Tibial nerve (tissue), 4 donors: Measurements from ENCODE around the gene CDH13.

Source experiments
- EP300 ChIP-seq, 2 donors: sonication (generic); formaldehyde crosslinking; IDR thresholded peaks; one replicate each; pipeline ENCODE4 v1.6.1; 2017; ENCODE audit warnings: antibody characterized with exemption in 2 of 2, mild to moderate bottlenecking in 1 of 2
- POLR2A ChIP-seq, 2 donors: fragments of 450-650 bp; IDR thresholded peaks; one replicate each; pipeline ENCODE4 v1.6.1; 2017; ENCODE audit warnings: antibody characterized with exemption in 2 of 2, mild to moderate bottlenecking in 2 of 2, moderate library complexity in 2 of 2
- TF ChIP-seq, protein P1 (sequence below), 5 experiments: fragments of 200-600 bp in 3 of 5; fragments of 450-650 bp in 2 of 5; sonication (generic) in 3 of 5; IDR thresholded peaks; one replicate each; pipeline ENCODE4 v1.5.1; 2016 to 2019; ENCODE audit warnings: antibody characterized with exemption in 5 of 5, mild to moderate bottlenecking in 3 of 5, moderate library complexity in 2 of 5

DNA sequence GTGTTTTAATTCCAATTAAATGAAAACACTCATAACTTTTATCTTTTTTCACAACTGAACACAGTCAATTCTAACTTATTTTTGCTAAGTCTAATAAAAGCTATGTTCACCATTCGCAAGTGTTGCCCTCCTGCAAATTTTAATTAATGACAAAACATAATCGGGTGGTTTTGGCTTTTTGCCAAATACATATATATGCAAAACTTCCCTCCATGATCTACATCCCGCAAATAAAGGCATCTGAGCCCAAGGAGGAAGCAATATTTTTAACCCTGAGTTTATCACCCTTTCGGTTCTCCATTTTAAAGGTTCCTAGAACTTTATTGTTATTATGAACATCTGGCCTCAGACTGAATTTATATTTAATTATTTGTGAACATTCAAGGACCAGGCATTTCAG, 507.9 kb downstream of the CDH13 start:
- TF ChIP-seq, protein P1, sequence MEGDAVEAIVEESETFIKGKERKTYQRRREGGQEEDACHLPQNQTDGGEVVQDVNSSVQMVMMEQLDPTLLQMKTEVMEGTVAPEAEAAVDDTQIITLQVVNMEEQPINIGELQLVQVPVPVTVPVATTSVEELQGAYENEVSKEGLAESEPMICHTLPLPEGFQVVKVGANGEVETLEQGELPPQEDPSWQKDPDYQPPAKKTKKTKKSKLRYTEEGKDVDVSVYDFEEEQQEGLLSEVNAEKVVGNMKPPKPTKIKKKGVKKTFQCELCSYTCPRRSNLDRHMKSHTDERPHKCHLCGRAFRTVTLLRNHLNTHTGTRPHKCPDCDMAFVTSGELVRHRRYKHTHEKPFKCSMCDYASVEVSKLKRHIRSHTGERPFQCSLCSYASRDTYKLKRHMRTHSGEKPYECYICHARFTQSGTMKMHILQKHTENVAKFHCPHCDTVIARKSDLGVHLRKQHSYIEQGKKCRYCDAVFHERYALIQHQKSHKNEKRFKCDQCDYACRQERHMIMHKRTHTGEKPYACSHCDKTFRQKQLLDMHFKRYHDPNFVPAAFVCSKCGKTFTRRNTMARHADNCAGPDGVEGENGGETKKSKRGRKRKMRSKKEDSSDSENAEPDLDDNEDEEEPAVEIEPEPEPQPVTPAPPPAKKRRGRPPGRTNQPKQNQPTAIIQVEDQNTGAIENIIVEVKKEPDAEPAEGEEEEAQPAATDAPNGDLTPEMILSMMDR (IDR thresholded peaks at IDR 0.05), result no peak
- TF ChIP-seq POLR2A (IDR thresholded peaks at IDR 0.05) (no peak), EP300 (IDR thresholded peaks at IDR 0.05) (no peak)
